Endodermal cell (in vitro differentiated cells): ENCODE data around the gene ILKAP. TPM values are rescaled to one million over a fixed set of nuclear protein-coding genes. Genes with fewer than 3 reads are reported as not detected.

Experiments
- DNase-seq: peaks from one replicate; pipeline ENCODE4 v3.0.0-alpha.2; 2017
- H3K27ac ChIP-seq: 2 replicates; pipeline ENCODE4 v1.5.1; 2013; ENCODE audit warnings: mild to moderate bottlenecking, low read depth, low read length, moderate library complexity
- H3K27me3 ChIP-seq: 2 replicates; pipeline ENCODE4 v1.6.1; 2013; ENCODE audit warnings: mild to moderate bottlenecking, low read length, moderate library complexity; ENCODE audit not compliant: insufficient read depth, control insufficient read depth, poor library complexity, severe bottlenecking
- H3K36me3 ChIP-seq: 2 replicates; pipeline ENCODE4 v1.7.0; 2013; ENCODE audit warnings: mild to moderate bottlenecking, low read length, moderate library complexity; ENCODE audit not compliant: control insufficient read depth, insufficient read depth
- H3K4me1 ChIP-seq: one replicate; pipeline ENCODE4 v1.7.0; 2013; ENCODE audit warnings: low read length; ENCODE audit not compliant: control insufficient read depth, insufficient read depth
- H3K4me3 ChIP-seq: 2 replicates; pipeline ENCODE4 v1.5.1; 2013; ENCODE audit warnings: mild to moderate bottlenecking, low read length, moderate library complexity
- H3K9ac ChIP-seq: 2 replicates; pipeline ENCODE4 v1.6.1; 2013; ENCODE audit warnings: mild to moderate bottlenecking, low read length, moderate library complexity; ENCODE audit not compliant: poor library complexity, severe bottlenecking; ENCODE audit errors: extremely low read depth
- H3K9me3 ChIP-seq: 2 replicates; pipeline ENCODE4 v1.6.1; 2013; ENCODE audit warnings: mild to moderate bottlenecking, low read length, moderate library complexity; ENCODE audit not compliant: control insufficient read depth
- H3K27ac Mint-ChIP-seq: 2 replicates; pipeline ENCODE4 v1.8.0; 2020; ENCODE audit warnings: mixed read lengths
- H3K27me3 Mint-ChIP-seq: 2 replicates; pipeline ENCODE4 v1.8.0; 2021; ENCODE audit warnings: mild to moderate bottlenecking, mixed read lengths; ENCODE audit not compliant: insufficient read depth
- H3K36me3 Mint-ChIP-seq: 2 replicates; pipeline ENCODE4 v1.8.0; 2020; ENCODE audit warnings: low read depth, mixed read lengths
- H3K4me1 Mint-ChIP-seq: 2 replicates; pipeline ENCODE4 v1.8.0; 2020; ENCODE audit warnings: mixed read lengths
- H3K4me3 Mint-ChIP-seq: 2 replicates; pipeline ENCODE4 v1.8.0; 2020; ENCODE audit warnings: mild to moderate bottlenecking, moderate library complexity, mixed read lengths
- H3K9me3 Mint-ChIP-seq: 2 replicates; pipeline ENCODE4 v1.8.0; 2020; ENCODE audit warnings: mild to moderate bottlenecking, mixed read lengths
- WGBS, 2 experiments: methylation state at CpG; one replicate each; pipeline versions ENCODE4 v1.1.5 to v1.1.7; 2013; ENCODE audit warnings: missing lambda C conversion rate in 2 of 2, mixed read lengths in 1 of 2; ENCODE audit not compliant: insufficient coverage in 1 of 2, insufficient read length in 1 of 2; 5-methylcytosine and 5-hydroxymethylcytosine counted together
- total RNA-seq, 2 donors: library from RNA; stranded (reverse); fragmentation: NEBNext Ultra II Directional in 1 of 2; extraction: Animal tissue kit (Norgen Biotek cat#: 25700) in 1 of 2; gene quantifications; 2 replicates in 1 of 2; 3 replicates in 1 of 2; pipeline ENCODE4 v1.2.1, GENCODE V29; 2021
- TF ChIP-seq, protein P1 (sequence below): fragments of 200-600 bp; sonication (generic); conservative IDR thresholded peaks from 2 replicates; pipeline ENCODE4 v1.5.0; 2021; ENCODE audit warnings: antibody characterized with exemption, mild to moderate bottlenecking

Gene ILKAP
- total RNA-seq, 2 donors from 2014 or later = 40.9 to 46.4 TPM

DNA sequence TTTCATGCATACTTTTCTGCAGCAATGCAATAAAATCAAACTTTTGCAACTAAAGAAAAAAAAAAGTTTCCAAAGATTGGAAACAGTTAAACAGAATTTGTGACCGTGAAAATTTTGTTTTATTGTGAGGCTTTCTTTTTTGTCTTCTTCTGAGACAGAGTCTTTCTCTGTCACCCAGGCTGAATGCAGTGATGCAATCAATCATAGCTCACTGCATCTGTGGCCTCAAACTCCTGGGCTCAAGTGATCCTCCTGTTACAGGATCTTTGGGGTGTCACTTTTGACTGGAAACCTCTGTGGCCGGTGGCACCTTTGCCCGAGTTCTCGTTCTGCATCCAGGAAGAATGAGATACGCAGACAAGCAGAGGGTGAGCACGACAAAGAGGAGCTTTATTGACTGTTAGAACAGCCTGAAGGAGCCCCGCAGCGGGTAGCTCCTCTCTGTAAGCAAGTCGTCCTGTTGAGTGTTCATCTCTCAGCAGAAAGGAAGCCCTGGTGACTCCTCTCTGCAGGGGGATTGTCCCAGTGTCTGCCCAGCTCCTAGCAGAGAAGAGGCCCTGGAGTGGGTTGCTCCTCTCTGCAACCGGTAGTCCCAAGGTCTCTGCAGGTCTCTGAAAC, 16.9 kb upstream of the ILKAP start:
- TF ChIP-seq, protein P1, sequence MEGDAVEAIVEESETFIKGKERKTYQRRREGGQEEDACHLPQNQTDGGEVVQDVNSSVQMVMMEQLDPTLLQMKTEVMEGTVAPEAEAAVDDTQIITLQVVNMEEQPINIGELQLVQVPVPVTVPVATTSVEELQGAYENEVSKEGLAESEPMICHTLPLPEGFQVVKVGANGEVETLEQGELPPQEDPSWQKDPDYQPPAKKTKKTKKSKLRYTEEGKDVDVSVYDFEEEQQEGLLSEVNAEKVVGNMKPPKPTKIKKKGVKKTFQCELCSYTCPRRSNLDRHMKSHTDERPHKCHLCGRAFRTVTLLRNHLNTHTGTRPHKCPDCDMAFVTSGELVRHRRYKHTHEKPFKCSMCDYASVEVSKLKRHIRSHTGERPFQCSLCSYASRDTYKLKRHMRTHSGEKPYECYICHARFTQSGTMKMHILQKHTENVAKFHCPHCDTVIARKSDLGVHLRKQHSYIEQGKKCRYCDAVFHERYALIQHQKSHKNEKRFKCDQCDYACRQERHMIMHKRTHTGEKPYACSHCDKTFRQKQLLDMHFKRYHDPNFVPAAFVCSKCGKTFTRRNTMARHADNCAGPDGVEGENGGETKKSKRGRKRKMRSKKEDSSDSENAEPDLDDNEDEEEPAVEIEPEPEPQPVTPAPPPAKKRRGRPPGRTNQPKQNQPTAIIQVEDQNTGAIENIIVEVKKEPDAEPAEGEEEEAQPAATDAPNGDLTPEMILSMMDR = no peak
- no peaks in the 10 kb centered on the region for H3K36me3 Mint-ChIP-seq
- H3K27me3 Mint-ChIP-seq = no peaks in the 10 kb centered on the region
- no peak overlapping the region for H3K4me3 ChIP-seq
- no peaks in the 10 kb centered on the region for H3K4me1 ChIP-seq
- no peak for DNase-seq
- H3K27ac Mint-ChIP-seq = no peak overlapping the region
- H3K27ac ChIP-seq = no peak overlapping the region
- no peaks in the 10 kb centered on the region for H3K9me3 ChIP-seq
- no peak overlapping the region for H3K9ac ChIP-seq
- H3K4me1 Mint-ChIP-seq = no peaks in the 10 kb centered on the region
- H3K27me3 ChIP-seq = no peaks in the 10 kb centered on the region
- peaks cover 1% of the 10 kb centered on the region for H3K9me3 Mint-ChIP-seq
- no peak overlapping the region for H3K4me3 Mint-ChIP-seq
- WGBS, 2 experiments = 73 to 85% methylated on average over 9 to 10 of the region's 10 CpGs
- H3K36me3 ChIP-seq = no peaks in the 10 kb centered on the region

DNA sequence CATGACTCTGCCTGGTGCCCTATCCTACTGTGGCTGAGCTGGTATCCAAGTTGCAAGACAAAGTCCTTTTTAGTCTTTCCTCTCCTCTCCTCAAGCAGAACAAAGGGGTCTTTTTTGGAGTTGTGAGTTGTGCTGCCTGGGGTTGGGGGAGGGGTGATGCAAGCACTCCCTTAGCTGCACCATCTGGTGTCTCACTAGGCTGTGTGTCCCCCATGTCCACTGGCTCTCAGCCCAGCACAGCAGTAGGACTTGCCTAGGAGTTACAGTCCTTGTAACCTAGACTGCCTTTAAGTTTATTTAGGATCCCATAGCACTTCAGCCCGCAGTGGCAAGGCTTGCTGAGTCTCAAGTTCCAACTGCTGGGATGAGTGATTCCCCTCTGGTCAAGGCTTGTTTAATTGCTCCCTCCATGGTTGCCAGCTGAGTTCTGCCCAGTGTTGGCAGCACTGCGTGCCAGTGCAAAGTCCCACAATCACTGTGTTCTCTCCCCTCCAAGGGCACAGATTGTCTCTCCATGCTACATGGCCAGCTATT, 13.2 kb upstream of the ILKAP start:
- TF ChIP-seq, protein P1 = no peak
- no peaks in the 10 kb centered on the region for H3K4me1 Mint-ChIP-seq
- WGBS, 2 experiments = 89 to 92% methylated on average over 2 of the region's 2 CpGs
- Histone ChIP-seq H3K27ac (peak overlapping the region; percentile 47), H3K4me1 (no peaks in the 10 kb centered on the region), H3K4me3 (no peak overlapping the region), H3K27me3 (peaks cover 5% of the 10 kb centered on the region), H3K9me3 (no peaks in the 10 kb centered on the region), H3K36me3 (no peaks in the 10 kb centered on the region), H3K9ac (no peak overlapping the region)
- H3K36me3 Mint-ChIP-seq = no peaks in the 10 kb centered on the region
- H3K27me3 Mint-ChIP-seq = peaks cover 22% of the 10 kb centered on the region
- H3K9me3 Mint-ChIP-seq = peaks cover 1% of the 10 kb centered on the region
- no peak overlapping the region for H3K27ac Mint-ChIP-seq
- H3K4me3 Mint-ChIP-seq = no peak overlapping the region
- DNase-seq = no peak

DNA sequence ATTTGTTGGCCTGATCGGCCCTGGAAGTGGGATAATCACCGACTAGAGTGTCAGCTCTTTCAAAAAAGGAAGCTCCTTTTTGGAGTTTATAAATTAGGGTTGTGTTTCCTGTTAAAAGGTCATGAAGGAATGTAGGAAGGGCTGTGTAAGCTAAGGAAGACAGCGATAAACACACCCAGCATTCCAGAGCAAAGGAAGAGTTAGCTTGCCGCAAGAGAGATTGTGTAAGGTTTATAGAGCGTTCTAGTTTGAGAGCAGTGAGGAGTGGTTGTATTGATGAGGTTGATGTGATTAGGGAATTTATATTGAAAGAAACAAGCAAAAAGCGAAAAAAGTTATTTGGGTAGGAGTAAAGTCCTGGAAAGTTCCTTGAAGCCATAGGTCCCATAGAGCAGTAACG, 3.5 kb upstream of the ILKAP start:
- Mint-ChIP-seq H3K4me1 (peaks cover 5% of the 10 kb centered on the region), H3K36me3 (no peaks in the 10 kb centered on the region), H3K27ac (no peak overlapping the region), H3K27me3 (peaks cover 19% of the 10 kb centered on the region), H3K9me3 (peaks cover 10% of the 10 kb centered on the region), H3K4me3 (no peak overlapping the region)
- Histone ChIP-seq H3K27me3 (peaks cover 45% of the 10 kb centered on the region), H3K36me3 (no peaks in the 10 kb centered on the region), H3K4me1 (no peaks in the 10 kb centered on the region), H3K9ac (no peak overlapping the region), H3K4me3 (no peak overlapping the region), H3K9me3 (peaks cover 14% of the 10 kb centered on the region), H3K27ac (no peak overlapping the region)
- DNase-seq = no peak
- 84 to 88% methylated on average over 7 of the region's 7 CpGs for WGBS, 2 experiments
- TF ChIP-seq, protein P1 = no peak
